Esophagus squamous epithelium (tissue), 4 donors: Measurements from ENCODE around the gene CHAD.

ENCODE experiments used
- POLR2A ChIP-seq, 4 donors: fragments of 450-650 bp; IDR thresholded peaks; one replicate each; pipeline ENCODE4 v1.6.1; 2017; ENCODE audit warnings: antibody characterized with exemption in 4 of 4, mild to moderate bottlenecking in 4 of 4, moderate library complexity in 3 of 4
- TF ChIP-seq, protein P1 (sequence below), 6 experiments: fragments of 450-650 bp in 4 of 6; fragments of 200-600 bp in 2 of 6; sonication (generic) in 2 of 6; IDR thresholded peaks; one replicate each; pipeline ENCODE4 v1.5.1; 2016 to 2019; ENCODE audit warnings: antibody characterized with exemption in 6 of 6, mild to moderate bottlenecking in 4 of 6, moderate library complexity in 4 of 6

DNA sequence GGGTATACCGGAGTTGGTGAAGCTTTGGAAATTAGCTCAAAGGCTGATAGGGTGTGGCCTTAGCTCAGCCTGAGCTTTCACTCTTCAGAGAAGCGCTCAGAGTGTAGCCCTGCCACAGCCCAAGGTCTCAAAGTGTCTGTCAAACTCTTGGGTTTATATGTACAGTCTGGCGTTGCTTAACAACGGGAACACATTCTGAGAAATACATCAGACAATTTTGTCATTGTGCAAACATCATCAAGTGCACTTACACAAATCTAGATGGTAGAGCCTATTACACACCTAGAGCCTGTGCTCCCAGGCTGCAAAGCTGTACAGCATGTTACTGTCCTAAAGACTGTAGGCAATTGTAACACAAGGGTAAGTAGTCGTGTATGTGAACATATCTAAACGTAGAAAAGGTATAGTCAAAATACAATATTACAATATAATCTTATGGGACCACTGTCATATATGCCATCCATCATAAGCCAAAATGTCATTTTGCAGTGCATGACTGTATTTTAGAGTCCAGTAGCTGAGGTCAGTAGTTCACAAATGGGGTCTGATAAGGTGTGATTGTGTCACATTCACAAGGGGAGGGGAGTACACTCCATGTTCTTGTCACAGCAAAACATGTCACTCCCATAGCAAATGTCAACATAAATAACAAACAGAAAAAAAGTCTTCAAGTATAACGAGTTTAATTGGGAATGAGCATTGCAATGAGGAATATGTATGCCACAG lies 20.6 kb downstream of the CHAD start:
- TF ChIP-seq POLR2A (IDR thresholded peaks at IDR 0.05): no peak
- TF ChIP-seq, protein P1, sequence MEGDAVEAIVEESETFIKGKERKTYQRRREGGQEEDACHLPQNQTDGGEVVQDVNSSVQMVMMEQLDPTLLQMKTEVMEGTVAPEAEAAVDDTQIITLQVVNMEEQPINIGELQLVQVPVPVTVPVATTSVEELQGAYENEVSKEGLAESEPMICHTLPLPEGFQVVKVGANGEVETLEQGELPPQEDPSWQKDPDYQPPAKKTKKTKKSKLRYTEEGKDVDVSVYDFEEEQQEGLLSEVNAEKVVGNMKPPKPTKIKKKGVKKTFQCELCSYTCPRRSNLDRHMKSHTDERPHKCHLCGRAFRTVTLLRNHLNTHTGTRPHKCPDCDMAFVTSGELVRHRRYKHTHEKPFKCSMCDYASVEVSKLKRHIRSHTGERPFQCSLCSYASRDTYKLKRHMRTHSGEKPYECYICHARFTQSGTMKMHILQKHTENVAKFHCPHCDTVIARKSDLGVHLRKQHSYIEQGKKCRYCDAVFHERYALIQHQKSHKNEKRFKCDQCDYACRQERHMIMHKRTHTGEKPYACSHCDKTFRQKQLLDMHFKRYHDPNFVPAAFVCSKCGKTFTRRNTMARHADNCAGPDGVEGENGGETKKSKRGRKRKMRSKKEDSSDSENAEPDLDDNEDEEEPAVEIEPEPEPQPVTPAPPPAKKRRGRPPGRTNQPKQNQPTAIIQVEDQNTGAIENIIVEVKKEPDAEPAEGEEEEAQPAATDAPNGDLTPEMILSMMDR (IDR thresholded peaks at IDR 0.05): no peak
